CD4-positive, alpha-beta T cell (primary cell): ENCODE measurements around the gene MED15. TPM values are rescaled to one million over a fixed set of nuclear protein-coding genes. Genes with fewer than 3 reads are reported as not detected.

Source experiments
- ATAC-seq: fragments of 200-7000 bp; cut with Tn5 transposase; one replicate; pipeline ENCODE4 v1.10.0; 2022; ENCODE audit warnings: mild to moderate bottlenecking; ENCODE audit not compliant: poor library complexity
- CTCF ChIA-PET: fragments of 350-600 bp; sonication (Branson Sonifier 250); formaldehyde crosslinking; loops from one replicate; lab custom pipeline; 2021; ENCODE audit warnings: antibody characterized with exemption, inconsistent platforms; lab: Charles Lee
- POLR2A ChIA-PET: fragments of 350-600 bp; sonication (Branson Sonifier 250); formaldehyde crosslinking; loops from one replicate; lab custom pipeline; 2021; ENCODE audit warnings: antibody characterized with exemption, inconsistent platforms; lab: Charles Lee
- DNase-seq, 14 experiments: peaks; one replicate each; pipeline ENCODE4 v3.0.0-alpha.2; 2013 to 2020; ENCODE audit warnings: mixed read lengths in 2 of 14
- H3K27ac ChIP-seq, 2 donors: one replicate each; pipeline versions ENCODE4 v1.5.1 to v1.7.0; 2013; ENCODE audit warnings: low read length in 2 of 2, low read depth in 1 of 2, mild to moderate bottlenecking in 1 of 2
- H3K27me3 ChIP-seq, 2 experiments: 1 replicate in 1 of 2; 2 replicates in 1 of 2; pipeline versions ENCODE4 v1.6.1 to v1.7.0; 2013; ENCODE audit warnings: low read length in 2 of 2, control low read depth in 1 of 2, mild to moderate bottlenecking in 1 of 2, moderate library complexity in 1 of 2; ENCODE audit not compliant: insufficient read depth in 2 of 2, control insufficient read depth in 1 of 2
- H3K36me3 ChIP-seq: one replicate; pipeline ENCODE4 v1.6.1; 2013; ENCODE audit warnings: low read length, control low read depth; ENCODE audit not compliant: insufficient read depth
- H3K4me1 ChIP-seq: one replicate; pipeline ENCODE4 v1.6.1; 2013; ENCODE audit warnings: low read length, control low read depth; ENCODE audit not compliant: insufficient read depth
- H3K4me3 ChIP-seq: one replicate; pipeline ENCODE4 v1.5.1; 2013; ENCODE audit warnings: mild to moderate bottlenecking, low read length, moderate library complexity
- H3K9me3 ChIP-seq, 2 experiments: 1 replicate in 1 of 2; 2 replicates in 1 of 2; pipeline versions ENCODE4 v1.6.1 to v1.7.0; 2013; ENCODE audit warnings: low read length in 2 of 2, mild to moderate bottlenecking in 2 of 2, control low read depth in 1 of 2, moderate library complexity in 1 of 2; ENCODE audit not compliant: control insufficient read depth in 1 of 2, insufficient read depth in 1 of 2
- H3K27ac Mint-ChIP-seq: one replicate; pipeline ENCODE4 v1.8.0; 2020; ENCODE audit warnings: mixed read lengths
- H3K27me3 Mint-ChIP-seq: one replicate; pipeline ENCODE4 v1.8.0; 2021; ENCODE audit warnings: mixed read lengths
- H3K36me3 Mint-ChIP-seq: one replicate; pipeline ENCODE4 v1.8.0; 2021; ENCODE audit warnings: low read depth, mixed read lengths
- H3K4me1 Mint-ChIP-seq: one replicate; pipeline ENCODE4 v1.8.0; 2021; ENCODE audit warnings: low read depth, mixed read lengths
- H3K4me3 Mint-ChIP-seq: one replicate; pipeline ENCODE4 v1.8.0; 2020; ENCODE audit warnings: mild to moderate bottlenecking, mixed read lengths
- H3K9me3 Mint-ChIP-seq: one replicate; pipeline ENCODE4 v1.8.0; 2020; ENCODE audit warnings: mixed read lengths
- CTCF ChIP-seq: fragments of 200-600 bp; IDR thresholded peaks from one replicate; pipeline ENCODE4 v1.8.0; 2022; ENCODE audit warnings: antibody characterized with exemption, mild to moderate bottlenecking
- intact Hi-C, 2 experiments: fragments of 100-400 bp; cut with DNase I in 1 of 2; cut with micrococcal nuclease in 1 of 2; formaldehyde crosslinking; loops; one replicate each; pipeline versions ENCODE4 v1.15.1 to v1.9.0; 2023 to 2025; cut with DNase I, micrococcal nuclease
- total RNA-seq, 174 experiments: library from RNA in 2 of 174; stranded (reverse) in 2 of 174; gene quantifications; one replicate each; pipeline ENCODE4 v1.2.3 and lab custom pipeline; 2021 to 2026

The MED15 gene
- total RNA-seq, 2 experiments from 2014 or later = 181 to 191 TPM

- Histone ChIP-seq H3K27me3 (no peaks in the 10 kb centered on the region), H3K4me3 (no peak overlapping the region), H3K36me3 (peaks cover 16% of the 10 kb centered on the region), H3K4me1 (peaks cover 67% of the 10 kb centered on the region), H3K9me3 (no peaks in the 10 kb centered on the region), H3K27ac (no peak overlapping the region)
- no peak for ATAC-seq
- no peak for DNase-seq
- peaks cover 76% of the 10 kb centered on the region for H3K4me1 Mint-ChIP-seq
- no peaks in the 10 kb centered on the region for H3K27me3 Mint-ChIP-seq
- CTCF ChIA-PET = no interaction called here
- POLR2A ChIA-PET = interaction anchor here (3.1 kb wide), 1 partner anchor 27 kb away, joined by 15 read pairs; no protein-coding TSS in a partner anchor
- intact Hi-C loops = no loop called here
- TF ChIP-seq CTCF = no peak
- peak overlapping the region; percentile 67 for H3K27ac Mint-ChIP-seq
- no peaks in the 10 kb centered on the region for H3K9me3 Mint-ChIP-seq
- peaks cover 26% of the 10 kb centered on the region for H3K36me3 Mint-ChIP-seq
- H3K4me3 Mint-ChIP-seq = peak overlapping the region; percentile 3
Observed at GRCh38 chr22:20491346-20491745, 16.1 kb upstream of the MED15 start.

GRCh38 chr22:20494978-20495860 is 12.2 kb upstream of the MED15 start, which contains the start of gene KLHL22:
TSS of gene KLHL22 (minus strand) at chr22:20495795. CDS start at chr22:20489211, 6,584 bp downstream.
- H3K9me3 Mint-ChIP-seq = no peaks in the 10 kb centered on the region
- ChIA-PET POLR2A (interaction anchor here (0.6 to 3.5 kb wide), 13 partner anchors 21 to 74 kb away, joined by 3 to 56 read pairs (median 4); no protein-coding TSS in a partner anchor), CTCF (interaction anchor here (1.3 to 1.6 kb wide), 2 partner anchors 13 to 56 kb away, joined by 3 read pairs; partner anchors contain the start of gene MED15)
- Histone ChIP-seq H3K4me3 (peak within 1 kb of the TSS; percentile 91), H3K36me3 (peaks cover 1% of the 10 kb centered on the region), H3K4me1 (peaks cover 58% of the 10 kb centered on the region), H3K9me3 (no peaks in the 10 kb centered on the region), H3K27me3 (no peaks in the 10 kb centered on the region), H3K27ac (peak within 1 kb of the TSS; percentile 93 to 94)
- H3K4me1 Mint-ChIP-seq = peaks cover 58% of the 10 kb centered on the region
- intact Hi-C loops = loop anchor here in 1 of 2 experiments (5.0 kb wide), 1 partner anchor 207 kb away; no protein-coding TSS in a partner anchor
- peak within 1 kb of the TSS; percentile 84 for H3K27ac Mint-ChIP-seq
- peak within 1 kb of the TSS; percentile 96 for H3K4me3 Mint-ChIP-seq
- peaks cover 10% of the 10 kb centered on the region for H3K36me3 Mint-ChIP-seq
- ATAC-seq = no peak
- no peak for TF ChIP-seq CTCF
- peak in 6 of 14 experiments; percentile 2 to 58 (median 41) for DNase-seq
- H3K27me3 Mint-ChIP-seq = no peaks in the 10 kb centered on the region

- peak; percentile 95 for ATAC-seq
- no peaks in the 10 kb centered on the region for H3K9me3 ChIP-seq
- peak overlapping the region; percentile 94 for H3K4me3 Mint-ChIP-seq
- H3K9me3 Mint-ChIP-seq = no peaks in the 10 kb centered on the region
- peak overlapping the region; percentile 93 to 94 for H3K27ac ChIP-seq
- peak overlapping the region; percentile 91 for H3K4me3 ChIP-seq
- H3K27ac Mint-ChIP-seq = peak overlapping the region; percentile 84
- intact Hi-C loops = loop anchor here (1.0 to 5.0 kb wide), 6 partner anchors 33 to 206 kb away; no protein-coding TSS in a partner anchor
- POLR2A ChIA-PET = interaction anchor here (0.6 to 3.5 kb wide), 4 partner anchors 32 to 71 kb away, joined by 3 to 56 read pairs (median 4); no protein-coding TSS in a partner anchor
- CTCF ChIA-PET = interaction anchor here (1.3 to 1.6 kb wide), 3 partner anchors 12 to 55 kb away, joined by 3 to 5 read pairs (median 3); partner anchors contain the start of gene MED15
- H3K36me3 ChIP-seq = peaks cover 4% of the 10 kb centered on the region
- H3K27me3 ChIP-seq = no peaks in the 10 kb centered on the region
- DNase-seq = peak; percentile 79 to 97 (median 88)
- H3K27me3 Mint-ChIP-seq = no peaks in the 10 kb centered on the region
- peaks cover 51% of the 10 kb centered on the region for H3K4me1 ChIP-seq
- peaks cover 16% of the 10 kb centered on the region for H3K36me3 Mint-ChIP-seq
- H3K4me1 Mint-ChIP-seq = peaks cover 50% of the 10 kb centered on the region
- TF ChIP-seq CTCF = peak; percentile 80
Observed at GRCh38 chr22:20495861-20496681, 11.3 kb upstream of the MED15 start.
